Measurements from ENCODE around the gene RNF135.

DNA sequence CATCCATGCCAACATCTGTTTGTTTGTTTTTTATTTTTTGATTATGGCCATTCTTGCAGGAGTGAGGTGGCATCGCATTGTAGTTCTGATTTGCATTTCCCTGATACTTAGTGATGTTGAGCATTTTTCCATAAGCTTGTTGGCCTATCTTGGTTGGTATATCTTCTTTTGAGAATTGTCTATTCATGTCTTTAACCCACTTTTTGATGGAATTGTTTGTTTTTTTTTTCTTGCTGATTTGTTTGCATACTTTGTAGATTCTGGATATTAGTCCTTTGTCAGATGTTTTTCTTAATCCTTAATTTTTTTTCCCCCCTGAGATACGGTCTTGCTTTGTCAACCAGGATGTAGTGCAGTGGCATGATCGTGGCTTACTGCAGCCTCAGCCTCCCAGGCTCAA is 43.0 kb downstream of the RNF135 start:
- no peak for TF ChIP-seq CTCF (IDR thresholded peaks at IDR 0.05; ENCODE audit: low read length)
- no peak for TF ChIP-seq EZH2 (optimal IDR thresholded peaks at IDR 0.05; ENCODE audit: low read depth, low read length)
- TF ChIP-seq EZH2phosphoT487 (IDR thresholded peaks at IDR 0.05; ENCODE audit: low read length): no peak
